OCI-M1 (cell line): ENCODE results near the gene ZAR1L.
"Not testable (repeated sequence)": the region's sequence is repeated elsewhere in the genome, so short reads cannot be mapped to it uniquely, and the experiment has no call there.

Experiments used
- DNase-seq: peaks from one replicate; lab custom pipeline; 2025; lab: John Stamatoyannopoulos, UW

The ZAR1L gene, protein sequence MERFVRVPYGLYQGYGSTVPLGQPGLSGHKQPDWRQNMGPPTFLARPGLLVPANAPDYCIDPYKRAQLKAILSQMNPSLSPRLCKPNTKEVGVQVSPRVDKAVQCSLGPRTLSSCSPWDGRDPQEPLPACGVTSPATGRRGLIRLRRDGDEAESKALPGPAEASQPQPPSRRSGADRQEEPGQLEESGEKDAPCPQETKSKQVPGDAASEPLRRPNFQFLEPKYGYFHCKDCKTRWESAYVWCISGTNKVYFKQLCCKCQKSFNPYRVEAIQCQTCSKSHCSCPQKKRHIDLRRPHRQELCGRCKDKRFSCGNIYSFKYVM

DNA sequence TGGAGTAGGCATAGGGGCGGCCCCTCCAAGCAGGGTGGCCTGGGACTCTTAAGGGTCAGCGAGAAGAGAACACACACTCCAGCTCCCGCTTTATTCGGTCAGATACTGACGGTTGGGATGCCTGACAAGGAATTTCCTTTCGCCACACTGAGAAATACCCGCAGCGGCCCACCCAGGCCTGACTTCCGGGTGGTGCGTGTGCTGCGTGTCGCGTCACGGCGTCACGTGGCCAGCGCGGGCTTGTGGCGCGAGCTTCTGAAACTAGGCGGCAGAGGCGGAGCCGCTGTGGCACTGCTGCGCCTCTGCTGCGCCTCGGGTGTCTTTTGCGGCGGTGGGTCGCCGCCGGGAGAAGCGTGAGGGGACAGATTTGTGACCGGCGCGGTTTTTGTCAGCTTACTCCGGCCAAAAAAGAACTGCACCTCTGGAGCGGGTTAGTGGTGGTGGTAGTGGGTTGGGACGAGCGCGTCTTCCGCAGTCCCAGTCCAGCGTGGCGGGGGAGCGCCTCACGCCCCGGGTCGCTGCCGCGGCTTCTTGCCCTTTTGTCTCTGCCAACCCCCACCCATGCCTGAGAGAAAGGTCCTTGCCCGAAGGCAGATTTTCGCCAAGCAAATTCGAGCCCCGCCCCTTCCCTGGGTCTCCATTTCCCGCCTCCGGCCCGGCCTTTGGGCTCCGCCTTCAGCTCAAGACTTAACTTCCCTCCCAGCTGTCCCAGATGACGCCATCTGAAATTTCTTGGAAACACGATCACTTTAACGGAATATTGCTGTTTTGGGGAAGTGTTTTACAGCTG is at the start of gene ZAR1L, which contains the start of gene BRCA2:
TSS of gene ZAR1L (minus strand) at position 126 of the 790 bp plus-strand sequence. CDS start 3,438 bp downstream, outside the sequence.
TSS of gene BRCA2 (plus strand) at position 271 of the 790 bp plus-strand sequence. CDS start 953 bp downstream, outside the sequence.
- peak; percentile 94 for DNase-seq

DNA sequence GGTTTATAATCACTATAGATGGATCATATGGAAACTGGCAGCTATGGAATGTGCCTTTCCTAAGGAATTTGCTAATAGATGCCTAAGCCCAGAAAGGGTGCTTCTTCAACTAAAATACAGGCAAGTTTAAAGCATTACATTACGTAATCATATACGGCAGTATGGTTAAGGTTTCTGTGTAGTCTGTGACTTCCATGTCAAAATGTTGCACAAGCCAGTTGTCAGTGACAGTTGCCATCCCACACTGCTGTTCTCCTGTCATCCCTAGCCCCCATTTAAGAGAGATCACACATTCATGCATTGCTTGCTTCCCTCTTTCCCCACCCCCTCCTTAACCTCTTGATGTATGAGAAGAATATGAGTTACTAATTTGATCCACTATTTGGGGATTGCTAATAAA is 47.4 kb upstream of the ZAR1L start:
- DNase-seq, result peak; percentile 16

DNA sequence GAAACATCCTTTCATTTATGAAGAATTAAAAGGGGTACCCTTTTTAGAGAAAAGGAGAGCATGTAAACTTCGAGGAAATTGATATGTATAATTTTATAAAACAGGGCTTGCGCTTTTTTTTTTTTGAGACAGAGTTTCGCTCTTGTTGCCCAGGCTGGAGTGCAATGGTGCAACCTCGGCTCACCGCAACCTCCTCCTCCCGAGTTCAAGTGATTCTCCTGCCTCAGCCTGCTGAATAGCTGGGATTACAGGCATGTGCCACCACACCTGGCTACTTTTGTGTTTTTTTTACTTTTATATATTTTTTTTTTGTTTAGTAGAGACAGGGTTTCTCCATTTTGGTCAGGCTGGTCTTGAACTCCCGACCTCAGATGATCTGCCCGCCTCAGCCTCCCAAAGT is 40.8 kb upstream of the ZAR1L start:
- not testable (repeated sequence) for DNase-seq

DNA sequence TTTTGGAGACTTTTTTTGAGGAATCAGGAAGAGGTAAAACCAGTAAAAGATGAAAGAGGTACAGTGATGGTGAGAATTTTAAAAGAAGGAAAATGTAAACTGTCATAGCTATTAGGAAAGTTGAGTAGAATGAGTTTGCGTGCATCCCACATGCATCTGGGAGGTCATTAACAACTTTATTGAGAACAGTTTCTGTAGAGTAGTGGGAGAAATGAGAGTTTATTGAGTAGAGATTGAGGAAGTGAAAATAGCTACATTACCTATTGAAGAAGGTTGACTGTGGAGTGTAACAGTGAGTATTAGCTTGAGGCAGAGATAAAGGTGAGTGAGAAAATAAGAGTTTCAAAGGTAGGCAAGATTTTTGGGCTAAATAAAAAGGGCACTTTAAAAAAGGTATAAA is 38.9 kb upstream of the ZAR1L start:
- DNase-seq, result no peak

DNA sequence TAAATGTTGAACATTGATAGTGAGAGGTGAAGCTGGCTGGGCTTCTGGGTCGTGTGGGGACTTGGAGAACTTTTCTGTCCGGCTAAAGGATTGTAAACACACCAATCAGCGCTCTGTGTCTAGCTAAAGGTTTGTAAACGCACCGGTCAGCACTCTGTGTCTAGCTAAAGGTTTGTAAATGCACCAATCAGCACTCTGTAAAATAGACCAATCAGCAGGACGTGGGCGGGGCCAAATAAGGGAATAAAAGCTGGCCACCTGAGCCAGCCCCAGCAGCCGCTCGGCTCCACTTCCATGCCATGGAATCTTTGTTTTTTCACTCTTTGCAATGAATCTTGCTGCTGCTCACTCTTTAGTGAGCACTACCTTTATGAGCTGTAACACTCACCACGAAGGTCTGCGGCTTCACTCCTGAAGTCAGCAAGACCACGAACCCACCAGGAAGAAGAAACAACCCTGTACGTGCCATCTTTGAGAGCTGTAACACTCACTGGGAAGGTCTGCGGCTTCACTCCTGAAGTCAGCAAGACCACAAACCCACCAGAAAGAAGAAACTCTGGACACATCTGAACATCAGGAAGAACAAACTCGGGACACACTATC is 35.8 kb upstream of the ZAR1L start:
- DNase-seq, result not testable (repeated sequence)

DNA sequence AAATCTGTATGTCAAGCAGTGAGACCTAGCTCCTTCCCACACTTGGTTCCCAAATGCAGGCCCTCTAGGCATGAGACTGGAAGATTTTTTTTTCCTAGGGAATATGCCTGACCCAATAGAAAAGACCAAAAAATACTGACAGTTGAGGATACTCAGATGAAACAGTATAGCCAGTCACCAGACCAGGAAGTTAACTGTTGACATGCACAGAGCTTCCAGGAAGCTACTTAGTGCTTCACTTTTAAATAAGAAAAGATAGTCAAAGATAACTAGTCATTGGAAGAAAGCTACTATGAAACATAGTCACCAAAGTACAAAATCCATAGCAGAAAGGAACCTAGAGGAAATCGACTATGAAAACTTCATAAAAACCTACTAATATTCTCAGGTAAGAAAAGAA is 32.5 kb upstream of the ZAR1L start:
- no peak for DNase-seq

DNA sequence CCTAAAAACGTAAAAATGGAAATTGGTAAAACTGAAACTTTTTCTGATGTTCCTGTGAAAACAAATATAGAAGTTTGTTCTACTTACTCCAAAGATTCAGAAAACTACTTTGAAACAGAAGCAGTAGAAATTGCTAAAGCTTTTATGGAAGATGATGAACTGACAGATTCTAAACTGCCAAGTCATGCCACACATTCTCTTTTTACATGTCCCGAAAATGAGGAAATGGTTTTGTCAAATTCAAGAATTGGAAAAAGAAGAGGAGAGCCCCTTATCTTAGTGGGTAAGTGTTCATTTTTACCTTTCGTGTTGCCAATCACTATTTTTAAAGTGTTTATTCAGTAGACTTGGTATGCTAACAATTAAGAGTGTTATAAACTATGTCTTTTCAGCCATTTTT is 25.8 kb upstream of the ZAR1L start:
- DNase-seq, result peak; percentile 78

DNA sequence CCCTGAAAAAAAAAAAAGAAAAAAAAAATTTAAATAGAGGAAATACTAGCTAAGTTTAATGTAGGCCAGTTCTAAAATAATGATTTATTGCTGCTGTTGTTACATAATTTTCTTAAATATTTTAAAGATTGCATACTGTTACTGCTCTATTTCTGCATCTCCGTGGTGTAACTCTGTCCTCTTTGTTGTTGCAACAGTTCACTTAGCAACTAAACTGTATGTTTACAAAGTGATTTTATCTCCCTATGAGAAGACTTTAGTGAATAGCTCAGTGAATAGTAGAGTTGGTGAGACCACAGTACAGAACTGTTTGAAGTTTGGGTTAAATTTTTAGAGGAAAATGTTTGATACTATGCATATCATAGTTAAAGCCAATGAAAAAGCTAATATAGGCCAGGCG is 19.5 kb upstream of the ZAR1L start:
- no peak for DNase-seq

DNA sequence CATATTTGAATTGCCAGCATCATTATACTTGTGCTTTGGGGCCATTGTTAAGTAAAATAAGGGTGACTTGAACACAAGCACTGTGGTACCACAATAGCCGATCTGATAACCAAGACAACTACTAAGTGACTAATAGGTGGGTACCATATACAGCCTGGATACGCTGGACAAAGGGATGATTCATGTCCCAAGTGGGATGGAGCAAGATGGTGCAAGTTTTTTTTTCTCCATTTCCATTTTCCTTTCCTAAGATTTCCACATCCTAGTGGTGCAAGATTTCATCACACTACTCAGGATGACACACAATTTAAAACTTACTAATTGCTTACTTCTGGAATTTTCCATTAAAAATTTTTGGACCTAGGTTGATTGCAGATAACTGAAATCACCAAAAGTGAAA is 15.3 kb upstream of the ZAR1L start:
- no peak for DNase-seq

DNA sequence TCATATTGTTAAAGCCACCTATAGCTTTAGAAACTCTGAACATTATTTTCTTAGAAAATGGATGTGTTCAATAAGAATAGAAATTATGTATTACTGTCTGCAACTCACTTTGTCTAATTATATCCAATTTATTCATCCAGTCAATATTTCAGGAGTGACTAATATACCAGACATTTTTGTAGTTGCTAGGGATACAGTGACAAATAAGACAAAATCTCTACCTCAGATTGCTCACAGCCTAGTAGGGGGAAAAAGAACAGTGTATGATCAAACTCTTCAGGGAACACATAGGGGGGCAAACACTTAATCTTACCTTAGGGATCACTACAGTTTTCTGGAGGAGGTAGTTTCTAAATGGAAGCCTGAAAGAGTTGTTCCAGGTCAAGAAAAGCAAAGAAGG is 8.7 kb upstream of the ZAR1L start:
- no peak for DNase-seq

DNA sequence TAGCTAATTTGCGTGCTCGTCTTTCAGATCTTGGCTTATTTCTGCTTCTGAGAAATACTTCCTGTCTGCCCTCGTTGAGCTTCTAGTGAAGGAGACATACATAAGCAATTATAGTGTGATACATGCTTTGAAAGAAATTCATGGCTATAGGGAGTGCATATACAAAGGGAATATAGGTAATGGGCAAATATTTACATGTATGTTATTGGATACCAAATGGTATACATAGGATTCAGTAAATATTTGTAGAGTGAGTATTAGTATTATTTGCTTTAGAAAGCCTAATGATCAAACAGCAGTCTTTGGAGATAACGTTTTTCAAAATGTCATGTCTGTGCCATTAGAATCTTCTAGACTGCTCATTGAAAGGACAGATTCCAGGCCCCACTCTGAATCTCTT is 5.4 kb upstream of the ZAR1L start:
- DNase-seq, result no peak

DNA sequence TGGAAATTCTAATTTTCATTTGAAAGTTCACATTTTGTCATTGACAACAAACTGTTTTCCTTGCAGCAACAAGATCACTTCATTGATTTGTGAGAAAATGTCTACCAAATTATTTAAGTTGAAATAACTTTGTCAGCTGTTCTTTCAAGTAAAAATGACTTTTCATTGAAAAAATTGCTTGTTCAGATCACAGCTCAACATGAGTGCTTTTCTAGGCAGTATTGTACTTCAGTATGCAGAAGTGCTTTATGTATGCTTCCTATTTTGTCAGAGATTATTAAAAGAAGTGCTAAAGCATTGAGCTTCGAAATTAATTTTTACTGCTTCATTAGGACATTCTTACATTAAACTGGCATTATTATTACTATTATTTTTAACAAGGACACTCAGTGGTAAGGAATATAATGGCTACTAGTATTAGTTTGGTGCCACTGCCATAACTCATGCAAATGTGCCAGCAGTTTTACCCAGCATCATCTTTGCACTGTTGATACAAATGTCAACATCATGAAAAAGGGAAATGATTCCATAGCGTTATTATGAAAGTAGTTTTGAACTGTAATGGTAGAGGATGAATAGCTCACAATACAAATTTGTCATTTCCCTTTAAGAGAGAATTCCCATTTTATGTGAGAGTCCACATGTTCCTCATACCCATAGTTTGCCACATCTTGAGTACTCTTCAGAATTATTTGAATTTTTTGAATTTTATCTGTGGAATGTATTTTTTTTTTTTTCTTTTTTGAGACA is 2.7 kb upstream of the ZAR1L start:
- no peak for DNase-seq

DNA sequence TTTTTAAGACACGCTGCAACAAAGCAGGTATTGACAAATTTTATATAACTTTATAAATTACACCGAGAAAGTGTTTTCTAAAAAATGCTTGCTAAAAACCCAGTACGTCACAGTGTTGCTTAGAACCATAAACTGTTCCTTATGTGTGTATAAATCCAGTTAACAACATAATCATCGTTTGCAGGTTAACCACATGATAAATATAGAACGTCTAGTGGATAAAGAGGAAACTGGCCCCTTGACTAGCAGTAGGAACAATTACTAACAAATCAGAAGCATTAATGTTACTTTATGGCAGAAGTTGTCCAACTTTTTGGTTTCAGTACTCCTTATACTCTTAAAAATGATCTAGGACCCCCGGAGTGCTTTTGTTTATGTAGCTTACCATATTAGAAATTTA is 1.3 kb upstream of the ZAR1L start:
- peak; percentile 37 for DNase-seq

DNA sequence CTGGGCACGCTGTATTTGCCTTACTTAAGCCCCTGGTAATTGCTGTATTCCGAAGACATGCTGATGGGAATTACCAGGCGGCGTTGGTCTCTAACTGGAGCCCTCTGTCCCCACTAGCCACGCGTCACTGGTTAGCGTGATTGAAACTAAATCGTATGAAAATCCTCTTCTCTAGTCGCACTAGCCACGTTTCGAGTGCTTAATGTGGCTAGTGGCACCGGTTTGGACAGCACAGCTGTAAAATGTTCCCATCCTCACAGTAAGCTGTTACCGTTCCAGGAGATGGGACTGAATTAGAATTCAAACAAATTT is 821 bp upstream of the ZAR1L start:
- DNase-seq, result no peak

DNA sequence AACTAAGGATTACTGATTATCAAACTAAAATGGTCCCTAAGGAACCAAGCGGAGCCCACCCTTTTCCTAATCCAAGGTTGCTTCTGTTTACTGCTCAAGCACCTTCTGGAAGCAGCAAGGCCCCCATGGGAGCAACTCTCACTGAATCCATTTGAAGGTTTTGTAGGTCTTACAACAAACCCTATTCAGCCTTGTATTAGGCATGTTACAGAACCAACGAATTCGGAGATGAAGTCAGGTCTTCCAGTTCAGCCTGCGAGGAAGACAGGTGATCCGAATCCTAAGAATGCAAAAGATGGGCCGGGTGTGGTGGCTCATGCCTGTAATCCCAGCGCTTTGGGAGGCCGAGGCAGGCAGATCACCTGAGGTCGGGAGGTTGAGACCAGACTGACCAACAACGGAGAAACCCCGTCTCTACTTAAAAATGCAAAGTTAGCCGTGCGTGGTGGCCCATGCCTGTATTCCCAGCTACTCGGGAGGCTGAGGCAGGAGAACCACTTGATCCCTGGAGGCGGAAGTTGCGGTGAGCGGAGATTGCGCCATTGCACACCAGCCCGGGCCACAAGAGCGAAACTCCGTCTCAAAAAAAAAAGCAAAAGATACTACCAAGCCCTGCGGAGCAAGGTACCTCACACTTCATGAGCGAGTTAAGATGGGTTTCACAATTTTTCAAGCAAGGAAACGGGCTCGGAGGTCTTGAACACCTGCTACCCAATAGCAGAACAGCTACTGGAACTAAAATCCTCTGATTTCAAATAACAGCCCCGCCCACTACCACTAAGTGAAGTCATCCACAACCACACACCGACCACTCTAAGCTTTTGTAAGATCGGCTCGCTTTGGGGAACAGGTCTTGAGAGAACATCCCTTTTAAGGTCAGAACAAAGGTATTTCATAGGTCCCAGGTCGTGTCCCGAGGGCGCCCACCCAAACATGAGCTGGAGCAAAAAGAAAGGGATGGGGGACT is 609 bp downstream of the ZAR1L start:
- DNase-seq, result peak; percentile 73

DNA sequence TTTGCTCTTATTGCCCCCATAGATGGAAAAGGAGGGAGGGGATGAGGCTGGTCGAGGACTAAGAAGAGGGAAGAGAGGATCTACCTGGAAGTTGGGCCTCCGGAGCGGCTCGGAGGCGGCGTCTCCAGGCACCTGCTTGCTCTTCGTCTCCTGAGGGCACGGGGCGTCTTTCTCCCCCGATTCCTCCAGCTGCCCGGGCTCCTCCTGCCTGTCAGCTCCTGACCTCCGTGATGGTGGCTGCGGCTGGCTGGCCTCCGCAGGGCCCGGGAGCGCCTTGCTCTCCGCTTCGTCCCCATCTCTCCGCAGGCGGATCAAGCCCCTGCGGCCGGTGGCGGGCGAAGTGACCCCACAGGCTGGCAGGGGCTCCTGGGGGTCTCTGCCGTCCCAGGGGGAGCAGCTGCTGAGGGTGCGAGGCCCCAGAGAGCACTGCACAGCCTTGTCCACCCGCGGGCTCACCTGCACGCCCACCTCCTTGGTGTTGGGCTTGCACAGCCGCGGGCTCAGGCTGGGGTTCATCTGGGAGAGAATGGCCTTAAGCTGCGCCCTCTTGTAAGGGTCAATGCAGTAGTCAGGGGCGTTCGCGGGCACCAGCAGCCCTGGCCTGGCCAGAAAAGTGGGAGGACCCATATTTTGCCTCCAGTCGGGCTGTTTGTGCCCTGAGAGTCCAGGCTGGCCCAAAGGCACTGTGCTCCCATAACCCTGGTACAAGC is 3.8 kb downstream of the ZAR1L start:
- no peak for DNase-seq

DNA sequence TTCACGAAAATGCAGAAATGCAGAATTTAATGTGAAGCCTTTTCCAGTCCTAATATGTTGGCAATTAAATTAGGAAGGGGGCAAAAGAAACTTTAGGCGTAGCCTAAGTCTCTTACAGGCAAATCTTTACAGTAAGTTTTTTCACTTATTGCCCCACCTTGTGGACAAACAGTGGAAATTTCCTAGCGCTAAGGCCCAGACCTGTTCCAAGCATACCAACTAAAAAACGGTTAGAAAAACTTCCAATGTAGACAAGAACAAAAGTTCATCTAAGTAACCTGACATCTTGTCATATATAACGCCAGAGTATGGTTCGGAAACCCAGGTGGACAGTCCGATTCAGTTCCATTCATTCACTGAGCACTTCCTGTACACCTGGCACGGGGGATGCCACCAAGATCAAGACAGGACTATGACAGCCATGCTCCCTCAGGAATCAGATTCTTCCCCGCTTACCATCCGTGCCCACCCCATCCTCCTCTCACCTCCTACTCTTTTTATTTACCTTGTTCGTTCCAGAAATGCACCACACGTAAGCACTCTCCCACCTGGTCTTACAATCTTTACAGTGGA is 4.9 kb downstream of the ZAR1L start:
- DNase-seq, result peak; percentile 76

DNA sequence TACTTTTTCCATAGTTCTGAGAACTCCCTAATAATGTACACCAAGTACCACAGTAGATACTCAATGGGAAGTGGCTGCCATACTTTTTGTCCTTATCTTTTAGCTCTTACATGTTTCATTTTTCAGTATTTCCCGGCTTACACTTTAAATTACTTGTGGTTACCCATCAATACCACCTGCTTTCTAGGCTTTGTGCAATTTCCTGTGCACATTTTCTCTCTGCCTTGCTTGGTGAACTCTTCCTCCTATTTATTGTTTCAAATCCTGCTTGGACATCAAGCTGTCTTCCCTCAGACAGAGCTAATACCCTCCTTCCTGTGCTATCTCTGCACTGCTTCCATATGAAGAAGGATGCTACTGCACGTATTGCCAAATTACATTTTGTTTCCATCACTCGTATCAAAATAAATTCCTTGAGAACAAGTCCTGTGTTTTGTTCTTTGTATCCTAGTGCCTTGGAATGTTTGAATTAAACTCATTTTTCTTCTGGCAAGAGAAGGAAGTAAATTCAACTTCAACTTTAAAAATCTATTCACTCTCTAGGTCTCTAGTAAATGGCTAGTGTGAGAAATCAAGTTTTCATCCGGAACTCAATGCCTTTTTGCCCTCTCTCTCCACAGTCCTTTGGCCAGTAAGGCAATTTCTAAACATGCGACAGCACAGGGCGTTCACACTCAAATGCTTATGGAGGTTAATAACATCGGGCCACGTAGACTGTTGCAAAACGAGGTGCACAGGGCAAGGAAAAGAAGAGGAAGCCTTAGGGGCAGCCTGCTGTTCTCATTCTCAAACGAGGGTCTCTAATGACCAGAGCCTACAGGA is 5.6 kb downstream of the ZAR1L start:
- DNase-seq, result no peak

DNA sequence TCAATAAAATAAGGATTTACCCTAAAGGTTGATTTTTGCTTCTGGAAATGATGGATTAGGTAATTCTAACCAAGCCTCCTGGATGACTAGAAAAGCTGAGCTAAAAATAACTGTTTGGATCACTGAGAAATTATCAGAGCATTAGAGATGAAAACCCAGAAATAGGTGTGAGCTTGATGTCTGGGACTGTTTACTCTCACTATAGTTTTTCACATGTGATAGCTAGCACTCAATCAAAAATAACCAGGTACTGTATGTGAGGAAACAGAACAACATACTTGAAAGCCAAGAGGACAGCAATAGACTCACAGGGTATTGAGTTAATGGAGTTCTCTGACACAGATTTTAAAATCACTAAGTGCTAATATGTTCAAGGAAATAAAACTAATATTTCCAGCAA is 9.5 kb downstream of the ZAR1L start:
- no peak for DNase-seq
